Upper lobe of left lung (tissue), 6 donors: ENCODE measurements around the gene TNFRSF25. TPM values are rescaled to one million over a fixed set of nuclear protein-coding genes. Genes with fewer than 3 reads are reported as not detected.
"Not testable (repeated sequence)": the region's sequence is repeated elsewhere in the genome, so short reads cannot be mapped to it uniquely, and the experiment has no call there.

Experiments
- ATAC-seq, 2 donors: fragments of 200-7000 bp; cut with Tn5 transposase; one replicate each; pipeline ENCODE4 v1.9.1; 2022; ENCODE audit warnings: mild to moderate bottlenecking in 2 of 2, moderate library complexity in 2 of 2; ENCODE audit not compliant: low FRiP score in 2 of 2
- DNase-seq, 2 donors: peaks; one replicate each; pipeline ENCODE4 v3.0.0-alpha.2; 2019 to 2020
- H3K27ac ChIP-seq, 4 donors: fragments of 200-600 bp; sonication (generic); one replicate each; pipeline ENCODE4 v1.5.1; 2016 to 2019
- H3K27me3 ChIP-seq, 4 donors: fragments of 200-600 bp; sonication (generic); one replicate each; pipeline ENCODE4 v1.5.1; 2017 to 2019
- H3K36me3 ChIP-seq, 4 donors: fragments of 200-600 bp; sonication (generic); one replicate each; pipeline ENCODE4 v1.5.1; 2016 to 2019
- H3K4me1 ChIP-seq, 4 donors: fragments of 200-600 bp; sonication (generic); one replicate each; pipeline ENCODE4 v1.5.1; 2018 to 2019
- H3K4me3 ChIP-seq, 4 donors: fragments of 200-600 bp; sonication (generic); one replicate each; pipeline ENCODE4 v1.5.1; 2017 to 2019; ENCODE audit warnings: mild to moderate bottlenecking in 2 of 4, moderate library complexity in 1 of 4
- H3K9me3 ChIP-seq, 4 donors: fragments of 200-600 bp; sonication (generic); one replicate each; pipeline ENCODE4 v1.5.1; 2018 to 2019
- CTCF ChIP-seq, 6 experiments: fragments of 450-650 bp in 4 of 6; fragments of 200-600 bp in 2 of 6; sonication (generic) in 2 of 6; IDR thresholded peaks; one replicate each; pipeline ENCODE4 v1.5.1; 2016 to 2019; ENCODE audit warnings: antibody characterized with exemption in 6 of 6
- EP300 ChIP-seq, 4 donors: sonication (generic); formaldehyde crosslinking; IDR thresholded peaks; one replicate each; pipeline ENCODE4 v1.5.1; 2017; ENCODE audit warnings: antibody characterized with exemption in 4 of 4, control low read depth in 2 of 4
- POLR2A ChIP-seq, 4 donors: fragments of 450-650 bp; IDR thresholded peaks; one replicate each; pipeline ENCODE4 v1.5.1; 2016 to 2017; ENCODE audit warnings: antibody characterized with exemption in 4 of 4, mild to moderate bottlenecking in 2 of 4
- POLR2AphosphoS5 ChIP-seq, 2 donors: sonication (generic); formaldehyde crosslinking; IDR thresholded peaks; one replicate each; pipeline ENCODE4 v1.5.1; 2017; ENCODE audit warnings: antibody characterized with exemption in 2 of 2
- WGBS, 2 donors: methylation state at CpG; one replicate each; pipeline ENCODE4 v1.1.5; 2017 to 2018; 5-methylcytosine and 5-hydroxymethylcytosine counted together
- total RNA-seq, 6 donors: library from RNA; depleted of rRNA in 4 of 6; stranded (reverse); fragments of >200 nt in 4 of 6; gene quantifications; one replicate each; pipeline versions ENCODE4 v1.1.0 to v1.2.1, GENCODE V29; 2016 to 2021
- donor health status: DM: no; HTN: no; CAD: no; lungs with moderate emphysema.
- donor health status: DM: no; HTN: yes; CAD: no; lungs with severe emphysema.

Gene TNFRSF25
- total RNA-seq, 6 donors from 2014 or later: 4.6 to 51.3 (median 14.0) TPM

GRCh38 chr1:6496365-6496721, 30.4 kb upstream of the TNFRSF25 start:
- H3K4me3 ChIP-seq: peak overlapping the region in 1 of 4 donors; percentile 63
- ATAC-seq (no peak), DNase-seq (peak in 1 of 2 donors; percentile 83)
- H3K27ac ChIP-seq: peak overlapping the region in 1 of 4 donors; percentile 30
- H3K36me3 ChIP-seq: no peaks in the 10 kb centered on the region
- WGBS, 2 donors: 25 to 43% methylated on average over 10 to 12 of the region's 13 CpGs
- peaks cover 15 to 33% (median 16%) of the 10 kb centered on the region in 4 donors for H3K4me1 ChIP-seq
- peaks cover 0 to 4% (median 0%) of the 10 kb centered on the region in 4 donors for H3K27me3 ChIP-seq
- no peaks in the 10 kb centered on the region for H3K9me3 ChIP-seq
- TF ChIP-seq EP300 (IDR thresholded peaks at IDR 0.05) (no peak), POLR2A (IDR thresholded peaks at IDR 0.05) (no peak), POLR2AphosphoS5 (IDR thresholded peaks at IDR 0.05) (no peak), CTCF (IDR thresholded peaks at IDR 0.05) (no peak)

GRCh38 chr1:6495540-6496364, 29.8 kb upstream of the TNFRSF25 start:
- WGBS, 2 donors: 75 to 78% methylated on average over 10 to 13 of the region's 14 CpGs
- peak overlapping the region in 1 of 4 donors; percentile 30 for H3K27ac ChIP-seq
- H3K9me3 ChIP-seq: no peaks in the 10 kb centered on the region
- TF ChIP-seq EP300 (IDR thresholded peaks at IDR 0.05) (no peak), POLR2AphosphoS5 (IDR thresholded peaks at IDR 0.05) (no peak), CTCF (IDR thresholded peaks at IDR 0.05) (no peak), POLR2A (IDR thresholded peaks at IDR 0.05) (no peak)
- no peak for ATAC-seq
- no peak overlapping the region for H3K4me3 ChIP-seq
- peaks cover 17 to 39% (median 20%) of the 10 kb centered on the region in 4 donors for H3K4me1 ChIP-seq
- H3K27me3 ChIP-seq: peaks cover 0 to 4% (median 0%) of the 10 kb centered on the region in 4 donors
- no peak for DNase-seq
- H3K36me3 ChIP-seq: no peaks in the 10 kb centered on the region

GRCh38 chr1:6495041-6495441, 29.1 kb upstream of the TNFRSF25 start:
- no peak overlapping the region for H3K27ac ChIP-seq
- peaks cover 24 to 46% (median 27%) of the 10 kb centered on the region in 4 donors for H3K4me1 ChIP-seq
- TF ChIP-seq POLR2A (IDR thresholded peaks at IDR 0.05) (no peak), EP300 (IDR thresholded peaks at IDR 0.05) (no peak), CTCF (IDR thresholded peaks at IDR 0.05) (no peak)
- 29 to 53% methylated on average over 3 to 13 of the region's 13 CpGs for WGBS, 2 donors
- H3K27me3 ChIP-seq: peaks cover 0 to 4% (median 0%) of the 10 kb centered on the region in 4 donors
- ATAC-seq (no peak), DNase-seq (peak in 1 of 2 donors; percentile 54)
- no peaks in the 10 kb centered on the region for H3K9me3 ChIP-seq
- H3K4me3 ChIP-seq: no peak overlapping the region
- no peaks in the 10 kb centered on the region for H3K36me3 ChIP-seq

GRCh38 chr1:6494627-6495026, 28.7 kb upstream of the TNFRSF25 start:
- TF ChIP-seq EP300 (IDR thresholded peaks at IDR 0.05): no peak
- TF ChIP-seq CTCF (IDR thresholded peaks at IDR 0.05): no peak
- TF ChIP-seq POLR2AphosphoS5 (IDR thresholded peaks at IDR 0.05): no peak
- no peak for TF ChIP-seq POLR2A (IDR thresholded peaks at IDR 0.05)
- Histone ChIP-seq H3K9me3 (no peaks in the 10 kb centered on the region), H3K4me1 (peaks cover 26 to 50% (median 29%) of the 10 kb centered on the region in 4 donors), H3K27me3 (peaks cover 0 to 4% (median 0%) of the 10 kb centered on the region in 4 donors), H3K27ac (no peak overlapping the region), H3K36me3 (no peaks in the 10 kb centered on the region), H3K4me3 (no peak overlapping the region)
- ATAC-seq (no peak), DNase-seq (no peak)
- WGBS, 2 donors: 85 to 89% methylated on average over 2 to 4 of the region's 4 CpGs

GRCh38 chr1:6493834-6494223, 27.9 kb upstream of the TNFRSF25 start:
- ATAC-seq, H3K9me3 ChIP-seq, DNase-seq, H3K27me3 ChIP-seq, H3K36me3 ChIP-seq, H3K4me3 ChIP-seq, H3K27ac ChIP-seq: not testable (repeated sequence)
- 89 to 97% methylated on average over 4 of the region's 4 CpGs for WGBS, 2 donors
- H3K4me1 ChIP-seq: peaks cover 26 to 52% (median 30%) of the 10 kb centered on the region in 4 donors
